H9 (cell line): Measurements from ENCODE around the gene LRRN3. TPM values are rescaled to one million over a fixed set of nuclear protein-coding genes. Genes with fewer than 3 reads are reported as not detected.
A peak's percentile ranks its signal among the peaks of the same experiment; 100 is the strongest.

Source experiments
- DNase-seq: peaks from one replicate; pipeline ENCODE4 v3.0.0-alpha.2; 2017
- H2AFZ ChIP-seq: one replicate; pipeline ENCODE4 v1.6.1; 2013; ENCODE audit warnings: mild to moderate bottlenecking, low read length, control low read depth, moderate library complexity
- H2AK5ac ChIP-seq: 2 replicates; pipeline ENCODE4 v1.6.1; 2013; ENCODE audit warnings: low read length, control low read depth, mixed read lengths; ENCODE audit not compliant: insufficient read length
- H2BK120ac ChIP-seq: one replicate; pipeline ENCODE4 v1.6.1; 2013; ENCODE audit warnings: low read depth, mild to moderate bottlenecking, low read length, control low read depth, inconsistent platforms; ENCODE audit not compliant: poor library complexity, severe bottlenecking
- H2BK12ac ChIP-seq: 2 replicates; pipeline ENCODE4 v1.6.1; 2013; ENCODE audit warnings: low read length, control low read depth, mixed read lengths, low read depth; ENCODE audit not compliant: insufficient read length
- H2BK15ac ChIP-seq: 2 replicates; pipeline ENCODE4 v1.6.1; 2013; ENCODE audit warnings: low read depth, low read length, control low read depth
- H2BK20ac ChIP-seq: one replicate; pipeline ENCODE4 v1.6.1; 2013; ENCODE audit warnings: low read depth, mild to moderate bottlenecking, low read length, control low read depth, inconsistent platforms; ENCODE audit not compliant: poor library complexity, severe bottlenecking
- H2BK5ac ChIP-seq: 2 replicates; pipeline ENCODE4 v1.6.1; 2013; ENCODE audit warnings: low read length, control low read depth, mixed read lengths; ENCODE audit not compliant: insufficient read length
- H3K14ac ChIP-seq: 2 replicates; pipeline ENCODE4 v1.6.1; 2013; ENCODE audit warnings: low read length, control low read depth; ENCODE audit not compliant: insufficient read depth
- H3K18ac ChIP-seq: 2 replicates; pipeline ENCODE4 v1.6.1; 2013; ENCODE audit warnings: low read depth, mild to moderate bottlenecking, mixed read lengths, low read length, control low read depth; ENCODE audit not compliant: insufficient read length
- H3K23ac ChIP-seq: 2 replicates; pipeline ENCODE4 v1.6.1; 2013; ENCODE audit warnings: low read length, control low read depth, mixed read lengths, low read depth; ENCODE audit not compliant: insufficient read length
- H3K23me2 ChIP-seq: 2 replicates; pipeline ENCODE4 v1.6.1; 2013; ENCODE audit warnings: low read depth, mild to moderate bottlenecking, mixed read lengths, low read length, control low read depth; ENCODE audit not compliant: insufficient read length, poor library complexity, severe bottlenecking
- H3K27ac ChIP-seq: 2 replicates; pipeline ENCODE4 v1.5.1; 2013; ENCODE audit warnings: low read length, control low read depth, mixed read lengths, low read depth; ENCODE audit not compliant: insufficient read length
- H3K27me3 ChIP-seq: 2 replicates; pipeline ENCODE4 v1.6.1; 2013; ENCODE audit warnings: low read length, control low read depth, inconsistent platforms; ENCODE audit not compliant: insufficient read depth
- H3K4ac ChIP-seq: 2 replicates; pipeline ENCODE4 v1.6.1; 2013; ENCODE audit warnings: low read depth, mild to moderate bottlenecking, control low read depth, inconsistent platforms, low read length, moderate library complexity
- H3K4me1 ChIP-seq: 2 replicates; pipeline ENCODE4 v1.6.1; 2013; ENCODE audit warnings: low read length, control low read depth, inconsistent platforms; ENCODE audit not compliant: insufficient read depth
- H3K4me2 ChIP-seq: 2 replicates; pipeline ENCODE4 v1.6.1; 2013; ENCODE audit warnings: low read length, control low read depth, mixed read lengths; ENCODE audit not compliant: insufficient read length, insufficient read depth
- H3K56ac ChIP-seq: 2 replicates; pipeline ENCODE4 v1.6.1; 2013; ENCODE audit warnings: low read depth, mild to moderate bottlenecking, mixed read lengths, low read length, control low read depth; ENCODE audit not compliant: insufficient read length
- H3K79me1 ChIP-seq: 2 replicates; pipeline ENCODE4 v1.6.1; 2013; ENCODE audit warnings: low read depth, mild to moderate bottlenecking, moderate library complexity, low read length, control low read depth, inconsistent platforms; ENCODE audit not compliant: insufficient read depth, poor library complexity, severe bottlenecking
- H3K79me2 ChIP-seq: 2 replicates; pipeline ENCODE4 v1.6.1; 2013; ENCODE audit warnings: low read length, control low read depth, inconsistent platforms; ENCODE audit not compliant: insufficient read depth
- H3K9ac ChIP-seq: 2 replicates; pipeline ENCODE4 v1.6.1; 2013; ENCODE audit warnings: low read length, control low read depth, mixed read lengths; ENCODE audit not compliant: insufficient read length; ENCODE audit errors: extremely low read depth
- H3K9me3 ChIP-seq: one replicate; pipeline ENCODE4 v1.6.1; 2013; ENCODE audit warnings: low read depth, low read length, inconsistent platforms; ENCODE audit not compliant: control insufficient read depth
- H3T11ph ChIP-seq: one replicate; pipeline ENCODE4 v1.6.1; 2013; ENCODE audit warnings: mild to moderate bottlenecking, low read length, control low read depth, inconsistent platforms
- H4K20me1 ChIP-seq: one replicate; pipeline ENCODE4 v1.6.1; 2013; ENCODE audit not compliant: control insufficient read depth, insufficient read length, insufficient read depth
- H4K5ac ChIP-seq: 2 replicates; pipeline ENCODE4 v1.6.1; 2013; ENCODE audit warnings: low read depth, mild to moderate bottlenecking, mixed read lengths, low read length, control low read depth; ENCODE audit not compliant: insufficient read length
- H4K8ac ChIP-seq: replicated peaks from 2 replicates; pipeline ENCODE4 v1.6.1; 2013; ENCODE audit warnings: low read length, control low read depth, mixed read lengths, low read depth; ENCODE audit not compliant: insufficient read length
- H4K91ac ChIP-seq: 2 replicates; pipeline ENCODE4 v1.6.1; 2013; ENCODE audit warnings: low read depth, mild to moderate bottlenecking, moderate library complexity, mixed read lengths, low read length, control low read depth; ENCODE audit not compliant: insufficient read length
- H3K27ac Mint-ChIP-seq, 3 experiments: 2 replicates in 2 of 3; 3 replicates in 1 of 3; pipeline ENCODE4 v1.8.0; 2020 to 2021; ENCODE audit warnings: mixed read lengths in 3 of 3, mild to moderate bottlenecking in 1 of 3, moderate library complexity in 1 of 3
- H3K27me3 Mint-ChIP-seq: 2 replicates; pipeline ENCODE4 v1.8.0; 2021; ENCODE audit warnings: low read depth, mild to moderate bottlenecking, moderate library complexity, mixed read lengths
- H3K36me3 Mint-ChIP-seq, 3 experiments: 2 replicates in 2 of 3; 3 replicates in 1 of 3; pipeline ENCODE4 v1.8.0; 2020 to 2021; ENCODE audit warnings: low read depth in 3 of 3, mixed read lengths in 3 of 3; ENCODE audit not compliant: insufficient read depth in 1 of 3
- H3K4me1 Mint-ChIP-seq, 2 experiments: 2 replicates each; pipeline ENCODE4 v1.8.0; 2020; ENCODE audit warnings: mixed read lengths in 2 of 2
- H3K4me3 Mint-ChIP-seq, 2 experiments: 2 replicates in 1 of 2; 3 replicates in 1 of 2; pipeline ENCODE4 v1.8.0; 2020 to 2021; ENCODE audit warnings: mild to moderate bottlenecking in 2 of 2, mixed read lengths in 2 of 2, moderate library complexity in 1 of 2
- H3K9me3 Mint-ChIP-seq, 2 experiments: 2 replicates in 1 of 2; 3 replicates in 1 of 2; pipeline ENCODE4 v1.8.0; 2020; ENCODE audit warnings: mild to moderate bottlenecking in 2 of 2, mixed read lengths in 2 of 2, moderate library complexity in 1 of 2
- WGBS: extraction: QIAGEN DNeasy Blood & Tissue Kit; methylation state at CpG from one replicate; pipeline ENCODE4 v1.1.7; 2013; ENCODE audit warnings: missing lambda C conversion rate, low lambda C conversion rate, mixed read lengths; ENCODE audit not compliant: insufficient read length; ENCODE audit errors: extremely low coverage; 5-methylcytosine and 5-hydroxymethylcytosine counted together
- total RNA-seq: library from RNA; stranded (reverse); gene quantifications from 2 replicates; pipeline ENCODE4 v1.2.1, GENCODE V29; 2021
- TF ChIP-seq, protein P1 (sequence below): fragments of 200-600 bp; sonication (generic); conservative IDR thresholded peaks from 3 replicates; pipeline ENCODE4 v1.8.0; 2021; ENCODE audit warnings: antibody characterized with exemption, mild to moderate bottlenecking

Gene LRRN3
- total RNA-seq, 1 experiment from 2014 or later, result 0.77 TPM

DNA sequence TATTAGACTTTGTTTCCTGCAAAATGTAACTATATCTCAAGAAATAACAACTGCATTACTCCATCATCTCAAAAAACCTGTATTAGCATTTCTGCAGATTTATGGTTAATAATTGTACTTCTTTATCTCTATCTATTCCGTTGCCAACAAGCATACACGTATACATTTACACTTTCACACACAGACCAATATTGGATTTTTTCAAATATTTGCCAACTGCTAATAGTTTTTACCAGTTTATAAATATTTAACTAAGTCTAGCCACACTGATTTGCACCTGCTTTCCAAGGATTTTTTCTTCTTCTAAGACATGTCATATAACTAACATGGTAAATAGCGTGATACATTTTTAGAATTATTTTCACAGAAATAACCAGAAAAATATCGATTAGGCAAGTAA is 12.2 kb downstream of the LRRN3 start:
- H3K18ac ChIP-seq, result no peak overlapping the region
- H3K27me3 Mint-ChIP-seq, result no peaks in the 10 kb centered on the region
- no CpG with 5 or more reads among the region's 4 CpGs for WGBS

More for the DNA sequence above, 12.2 kb downstream of the LRRN3 start:
- DNase-seq, result no peak
- H3T11ph ChIP-seq, result no peak overlapping the region
- Mint-ChIP-seq H3K4me1 (peaks cover 38% of the 10 kb centered on the region in 2 experiments), H3K36me3 (no peaks in the 10 kb centered on the region; a peak in 1 of 7 replicates), H3K4me3 (no peak overlapping the region), H3K9me3 (no peaks in the 10 kb centered on the region), H3K27ac (peak overlapping the region in 1 of 3 experiments; percentile 21; a peak in 1 of 7 replicates)
- H3K14ac ChIP-seq, result no peak overlapping the region
- H3K4ac ChIP-seq, result no peak overlapping the region
- no peak overlapping the region for H2BK5ac ChIP-seq
- TF ChIP-seq, protein P1, sequence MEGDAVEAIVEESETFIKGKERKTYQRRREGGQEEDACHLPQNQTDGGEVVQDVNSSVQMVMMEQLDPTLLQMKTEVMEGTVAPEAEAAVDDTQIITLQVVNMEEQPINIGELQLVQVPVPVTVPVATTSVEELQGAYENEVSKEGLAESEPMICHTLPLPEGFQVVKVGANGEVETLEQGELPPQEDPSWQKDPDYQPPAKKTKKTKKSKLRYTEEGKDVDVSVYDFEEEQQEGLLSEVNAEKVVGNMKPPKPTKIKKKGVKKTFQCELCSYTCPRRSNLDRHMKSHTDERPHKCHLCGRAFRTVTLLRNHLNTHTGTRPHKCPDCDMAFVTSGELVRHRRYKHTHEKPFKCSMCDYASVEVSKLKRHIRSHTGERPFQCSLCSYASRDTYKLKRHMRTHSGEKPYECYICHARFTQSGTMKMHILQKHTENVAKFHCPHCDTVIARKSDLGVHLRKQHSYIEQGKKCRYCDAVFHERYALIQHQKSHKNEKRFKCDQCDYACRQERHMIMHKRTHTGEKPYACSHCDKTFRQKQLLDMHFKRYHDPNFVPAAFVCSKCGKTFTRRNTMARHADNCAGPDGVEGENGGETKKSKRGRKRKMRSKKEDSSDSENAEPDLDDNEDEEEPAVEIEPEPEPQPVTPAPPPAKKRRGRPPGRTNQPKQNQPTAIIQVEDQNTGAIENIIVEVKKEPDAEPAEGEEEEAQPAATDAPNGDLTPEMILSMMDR, result no peak
- H3K23ac ChIP-seq, result no peak overlapping the region
- no peak overlapping the region for H4K8ac ChIP-seq
- H3K79me1 ChIP-seq, result no peaks in the 10 kb centered on the region
- H3K9ac ChIP-seq, result no peak overlapping the region
- no peak overlapping the region for H2AFZ ChIP-seq
- H3K27ac ChIP-seq, result no peak overlapping the region
- H3K23me2 ChIP-seq, result no peaks in the 10 kb centered on the region
- H3K56ac ChIP-seq, result no peak overlapping the region
- H2BK20ac ChIP-seq, result no peak overlapping the region
- no peak overlapping the region for H4K91ac ChIP-seq
- no peaks in the 10 kb centered on the region for H3K79me2 ChIP-seq
- no peaks in the 10 kb centered on the region for H3K9me3 ChIP-seq
- no peak overlapping the region for H2BK120ac ChIP-seq
- H4K5ac ChIP-seq, result no peak overlapping the region
- no peak overlapping the region for H2BK15ac ChIP-seq
- H2BK12ac ChIP-seq, result no peak overlapping the region
- H3K27me3 ChIP-seq, result no peaks in the 10 kb centered on the region
- no peaks in the 10 kb centered on the region; the same call in 1 of the 2 replicates for H3K4me1 ChIP-seq
- no peak overlapping the region for H2AK5ac ChIP-seq
- no peak overlapping the region for H3K4me2 ChIP-seq
- H4K20me1 ChIP-seq, result no peaks in the 10 kb centered on the region
